Natural killer cell treated with Interleukin-12 subunit alpha and Interleukin-12 subunit beta and Interleukin-15 and Interleukin-18, amount 100 ng/mL, for 72 hours (primary cell): ENCODE measurements around the gene KRT23. TPM values are rescaled to one million over a fixed set of nuclear protein-coding genes. Genes with fewer than 3 reads are reported as not detected.
"Not testable (repeated sequence)": the region's sequence is repeated elsewhere in the genome, so short reads cannot be mapped to it uniquely, and the experiment has no call there.

Experiments
- ATAC-seq, 2 donors: fragments of 150-1000 bp; cut with Tn5 transposase in 1 of 2; sonication (Bioruptor Pico), chemical (Tn5 transposase) in 1 of 2; 2 replicates each; pipeline ENCODE4 v1.10.0; 2021
- DNase-seq: peaks from one replicate; pipeline ENCODE4 v3.0.0; 2022; ENCODE audit warnings: low spot score
- H3K27ac Mint-ChIP-seq, 2 donors: 1 replicate in 1 of 2; 2 replicates in 1 of 2; pipeline ENCODE4 v1.8.0; 2022; ENCODE audit warnings: mixed read lengths in 2 of 2, mild to moderate bottlenecking in 1 of 2, moderate library complexity in 1 of 2
- H3K27me3 Mint-ChIP-seq, 2 donors: 1 replicate in 1 of 2; 2 replicates in 1 of 2; pipeline ENCODE4 v1.8.0; 2022; ENCODE audit warnings: mixed read lengths in 2 of 2
- H3K36me3 Mint-ChIP-seq: one replicate; pipeline ENCODE4 v1.8.0; 2022; ENCODE audit warnings: mixed read lengths
- H3K4me1 Mint-ChIP-seq, 2 donors: 1 replicate in 1 of 2; 2 replicates in 1 of 2; pipeline ENCODE4 v1.8.0; 2022; ENCODE audit warnings: low read depth in 2 of 2, mixed read lengths in 2 of 2, mild to moderate bottlenecking in 1 of 2
- H3K4me3 Mint-ChIP-seq: one replicate; pipeline ENCODE4 v1.8.0; 2022; ENCODE audit warnings: mixed read lengths
- H3K9me3 Mint-ChIP-seq: 2 replicates; pipeline ENCODE4 v1.8.0; 2022; ENCODE audit warnings: mixed read lengths
- total RNA-seq, 2 donors: library from RNA; stranded (reverse); gene quantifications; one replicate each; pipeline ENCODE4 v1.2.3, GENCODE V29; 2022

Gene KRT23
- total RNA-seq, 2 donors from 2014 or later, result not detected

DNA sequence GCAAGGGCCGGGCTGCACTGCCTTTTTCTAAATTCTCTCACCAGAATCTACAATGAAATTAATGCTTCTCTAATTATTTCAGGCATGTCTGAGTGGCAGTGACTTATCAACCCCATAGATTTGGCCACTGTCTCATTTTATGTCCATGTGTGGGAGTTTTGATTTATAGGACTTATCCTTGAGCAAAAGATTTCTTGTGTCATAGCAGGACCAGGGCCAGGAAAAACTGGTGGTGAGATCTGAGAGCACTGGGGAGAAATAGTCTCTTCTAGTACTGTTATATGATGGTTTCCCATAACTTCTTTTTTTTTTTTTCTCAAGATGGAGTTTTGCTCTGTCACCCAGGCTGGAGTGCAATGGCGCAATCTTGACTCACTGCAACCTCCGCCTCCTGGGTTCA, 1.5 kb upstream of the KRT23 start:
- Mint-ChIP-seq H3K4me1 (no peaks in the 10 kb centered on the region), H3K4me3 (no peak overlapping the region), H3K36me3 (no peaks in the 10 kb centered on the region), H3K27me3 (peaks cover 26 to 30% of the 10 kb centered on the region in 2 donors), H3K27ac (no peak overlapping the region), H3K9me3 (no peaks in the 10 kb centered on the region)
- DNase-seq (no peak), ATAC-seq (no peak)

DNA sequence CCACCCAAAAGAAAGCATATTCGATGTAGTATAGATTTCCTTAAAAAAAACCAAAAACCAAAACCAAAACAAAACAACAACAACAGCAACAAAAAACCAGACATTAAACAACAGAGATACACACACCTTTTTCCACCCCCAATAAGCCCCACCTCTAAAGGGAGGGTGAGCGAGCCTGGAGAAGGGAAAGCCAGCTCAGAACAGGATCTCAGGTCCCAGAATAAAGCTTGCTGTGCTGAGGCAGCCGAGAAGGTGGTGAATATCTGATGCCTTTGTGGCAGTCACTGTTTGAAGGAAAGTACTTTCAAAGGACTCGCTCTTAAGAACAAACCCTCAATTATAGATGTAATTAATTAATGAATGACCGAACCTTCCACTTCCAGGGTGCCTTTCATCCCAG, 470 bp downstream of the KRT23 start:
- H3K4me3 Mint-ChIP-seq, result no peak overlapping the region
- H3K36me3 Mint-ChIP-seq, result no peaks in the 10 kb centered on the region
- peaks cover 11 to 22% of the 10 kb centered on the region in 2 donors for H3K27me3 Mint-ChIP-seq
- H3K9me3 Mint-ChIP-seq, result no peaks in the 10 kb centered on the region
- H3K27ac Mint-ChIP-seq, result no peak overlapping the region
- ATAC-seq (no peak), DNase-seq (no peak)
- no peaks in the 10 kb centered on the region for H3K4me1 Mint-ChIP-seq

DNA sequence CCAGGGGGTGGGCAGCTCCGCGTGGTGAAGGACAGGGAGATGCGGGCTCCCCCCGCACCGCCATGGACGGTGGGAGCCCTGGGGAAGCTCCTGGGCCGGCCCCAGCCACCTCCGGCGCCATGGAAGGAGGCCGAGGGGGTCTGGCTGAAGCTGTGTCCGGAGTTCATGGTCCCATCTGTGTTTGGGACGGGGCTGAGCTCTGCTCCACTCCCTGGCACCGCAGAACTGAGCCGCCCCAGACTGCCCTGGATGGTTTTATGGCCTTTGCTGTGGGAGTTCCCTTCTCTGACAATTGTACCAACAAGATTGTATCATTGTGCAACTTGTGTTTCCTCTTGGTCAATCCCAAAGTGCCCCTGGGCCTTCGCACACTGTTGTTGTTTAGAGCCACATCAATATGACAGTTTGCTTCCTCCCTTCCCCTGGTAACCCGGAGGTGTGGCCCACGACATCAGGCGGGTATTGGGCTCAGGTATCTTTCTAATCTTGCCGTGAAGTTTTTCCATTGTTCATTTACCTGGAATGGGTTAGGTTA, 942 bp downstream of the KRT23 start:
- DNase-seq (peak; percentile 61), ATAC-seq (no peak)
- H3K4me3 Mint-ChIP-seq, result no peak overlapping the region
- no peaks in the 10 kb centered on the region for H3K9me3 Mint-ChIP-seq
- no peaks in the 10 kb centered on the region for H3K4me1 Mint-ChIP-seq
- peaks cover 11 to 22% of the 10 kb centered on the region in 2 donors for H3K27me3 Mint-ChIP-seq
- no peak overlapping the region for H3K27ac Mint-ChIP-seq
- no peaks in the 10 kb centered on the region for H3K36me3 Mint-ChIP-seq

DNA sequence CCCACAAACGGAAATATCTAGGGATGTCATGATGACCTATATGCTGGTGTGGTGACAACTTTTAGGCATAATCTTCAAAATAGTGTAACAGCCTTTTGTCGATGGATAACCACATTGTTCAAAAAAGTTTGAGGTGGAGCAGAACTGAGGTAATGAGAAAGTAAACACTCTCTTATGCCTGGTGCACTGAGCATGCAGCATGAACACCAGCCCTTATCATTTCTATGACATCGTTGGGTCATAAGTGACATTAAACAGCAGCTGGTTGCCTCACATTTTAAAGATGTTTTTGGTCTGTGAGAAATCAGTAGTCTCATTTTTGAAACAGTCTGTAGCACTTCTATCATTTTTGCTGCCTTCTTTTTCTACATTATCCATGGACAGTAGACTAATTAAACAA, 1.8 kb downstream of the KRT23 start:
- Mint-ChIP-seq H3K9me3 (no peaks in the 10 kb centered on the region), H3K27me3 (peaks cover 11 to 20% of the 10 kb centered on the region in 2 donors), H3K4me3 (no peak overlapping the region), H3K4me1 (no peaks in the 10 kb centered on the region), H3K27ac (no peak overlapping the region), H3K36me3 (no peaks in the 10 kb centered on the region)
- DNase-seq, result no peak
- no peak for ATAC-seq

DNA sequence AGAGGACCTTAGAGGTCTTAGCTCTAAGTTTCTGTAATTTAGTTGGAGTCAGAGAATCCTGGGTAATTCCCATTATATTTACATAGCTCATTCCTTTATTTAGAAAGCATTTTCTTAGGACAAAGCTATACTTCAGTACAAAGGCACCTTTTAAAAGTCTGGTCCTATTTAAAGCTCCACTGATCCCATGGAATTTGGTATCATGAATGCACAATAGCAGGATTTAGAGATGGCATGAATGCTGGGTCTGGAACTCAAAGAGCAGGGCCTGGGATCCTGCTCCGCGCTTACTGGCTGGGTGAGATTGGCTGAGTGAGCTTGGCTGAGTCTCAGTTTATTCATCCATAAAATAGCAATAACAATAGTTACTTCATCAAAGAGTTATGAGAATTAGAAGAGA, 4.8 kb downstream of the KRT23 start:
- H3K36me3 Mint-ChIP-seq, result no peaks in the 10 kb centered on the region
- ATAC-seq, result no peak
- H3K9me3 Mint-ChIP-seq, result no peaks in the 10 kb centered on the region
- no peak overlapping the region for H3K27ac Mint-ChIP-seq
- H3K27me3 Mint-ChIP-seq, result peaks cover 19 to 21% of the 10 kb centered on the region in 2 donors
- H3K4me1 Mint-ChIP-seq, result no peaks in the 10 kb centered on the region
- no peak for DNase-seq
- no peak overlapping the region for H3K4me3 Mint-ChIP-seq

DNA sequence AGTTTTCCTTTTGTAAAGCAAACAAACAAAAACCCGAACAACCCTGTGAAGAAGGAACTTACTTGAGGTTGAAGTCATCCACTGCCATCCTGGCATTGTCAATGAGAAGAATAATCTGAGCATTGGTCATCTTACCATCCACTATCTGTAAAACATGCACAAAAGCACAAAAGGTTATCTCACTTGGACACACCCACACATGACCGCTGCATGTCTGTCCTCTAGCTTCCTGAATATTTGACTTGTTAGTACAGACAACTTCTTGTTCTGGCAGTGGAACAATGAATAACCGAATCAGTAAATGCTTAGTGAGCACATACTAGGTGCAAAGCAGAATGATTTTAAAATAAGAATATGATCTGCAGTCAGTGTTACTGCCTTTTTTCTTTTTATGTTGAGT, 6.1 kb downstream of the KRT23 start:
- no peak overlapping the region for H3K27ac Mint-ChIP-seq
- no peaks in the 10 kb centered on the region for H3K9me3 Mint-ChIP-seq
- H3K36me3 Mint-ChIP-seq, result no peaks in the 10 kb centered on the region
- ATAC-seq, result no peak
- H3K4me1 Mint-ChIP-seq, result no peaks in the 10 kb centered on the region
- no peak overlapping the region for H3K4me3 Mint-ChIP-seq
- H3K27me3 Mint-ChIP-seq, result peaks cover 25 to 30% of the 10 kb centered on the region in 2 donors
- no peak for DNase-seq

DNA sequence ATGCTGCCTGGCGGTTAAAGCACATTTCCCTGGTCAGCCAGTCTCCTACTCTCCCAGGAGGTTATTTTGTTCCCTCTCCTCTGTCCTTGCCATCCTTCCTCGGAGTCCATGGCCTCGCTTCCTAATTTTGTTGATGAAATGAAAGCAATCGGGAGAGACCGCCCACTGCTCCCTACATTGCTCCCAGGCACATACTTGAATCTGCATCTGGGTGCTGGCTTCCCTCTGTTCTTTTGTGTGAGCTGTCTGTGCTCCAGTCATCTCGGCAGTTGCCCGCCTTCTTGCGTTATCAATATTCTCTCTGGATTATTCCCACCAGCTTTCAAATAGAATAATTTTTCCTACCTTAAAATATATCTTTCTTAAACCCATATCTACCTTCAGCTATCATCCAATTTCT, 11.1 kb downstream of the KRT23 start:
- ATAC-seq, result no peak
- Mint-ChIP-seq H3K36me3 (no peaks in the 10 kb centered on the region), H3K27me3 (peaks cover 27 to 29% of the 10 kb centered on the region in 2 donors), H3K4me3 (no peak overlapping the region), H3K4me1 (no peaks in the 10 kb centered on the region), H3K9me3 (no peaks in the 10 kb centered on the region), H3K27ac (no peak overlapping the region)
- no peak for DNase-seq

DNA sequence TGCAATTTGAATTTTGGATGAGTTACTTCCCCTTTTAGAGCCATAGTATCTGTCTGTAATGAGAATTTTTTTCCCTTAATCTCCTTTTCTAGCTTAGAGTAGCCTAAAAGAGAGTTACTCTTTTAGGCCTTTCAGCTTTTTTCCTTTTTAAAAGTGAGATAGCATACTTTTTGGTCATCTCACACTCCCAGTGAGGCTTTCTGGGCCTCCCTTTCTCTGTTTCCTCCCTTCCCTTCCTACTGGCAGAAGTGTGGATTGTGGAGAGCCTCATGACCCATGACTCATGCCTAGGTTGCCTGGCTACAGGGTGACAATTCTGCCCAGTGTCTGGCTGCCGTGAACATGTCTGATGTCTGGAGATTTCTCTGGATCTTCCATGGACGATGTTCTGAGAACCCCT, 15.2 kb downstream of the KRT23 start:
- DNase-seq, result no peak
- ATAC-seq, result no peak
- H3K36me3 Mint-ChIP-seq, result no peaks in the 10 kb centered on the region
- peaks cover 26 to 30% of the 10 kb centered on the region in 2 donors for H3K27me3 Mint-ChIP-seq
- no peak overlapping the region for H3K27ac Mint-ChIP-seq
- H3K4me3 Mint-ChIP-seq, result no peak overlapping the region
- H3K9me3 Mint-ChIP-seq, result no peaks in the 10 kb centered on the region
- no peaks in the 10 kb centered on the region for H3K4me1 Mint-ChIP-seq

DNA sequence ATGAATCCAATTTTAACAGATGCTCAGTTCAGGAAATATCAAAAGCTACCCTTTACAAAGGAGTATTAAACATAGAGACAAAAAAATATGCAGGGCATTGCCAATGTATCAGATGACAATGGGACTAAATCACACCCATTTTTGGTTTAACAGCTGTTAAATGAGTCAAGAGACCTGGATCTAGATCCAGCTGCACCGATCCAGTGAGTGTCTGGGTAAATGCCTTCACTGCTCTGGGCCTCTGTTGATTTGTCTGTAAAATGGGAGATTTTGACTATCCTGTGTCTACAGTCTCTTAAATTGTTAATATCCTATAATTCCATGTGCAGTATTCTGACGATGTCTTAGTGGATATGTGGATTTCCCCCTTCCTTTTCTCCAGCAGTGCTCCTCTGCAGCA, 16.4 kb downstream of the KRT23 start:
- H3K27me3 Mint-ChIP-seq, result peaks cover 14 to 20% of the 10 kb centered on the region in 2 donors
- no peaks in the 10 kb centered on the region for H3K4me1 Mint-ChIP-seq
- no peak overlapping the region for H3K4me3 Mint-ChIP-seq
- H3K36me3 Mint-ChIP-seq, result no peaks in the 10 kb centered on the region
- no peak for DNase-seq
- H3K27ac Mint-ChIP-seq, result no peak overlapping the region
- ATAC-seq, result no peak
- no peaks in the 10 kb centered on the region for H3K9me3 Mint-ChIP-seq

DNA sequence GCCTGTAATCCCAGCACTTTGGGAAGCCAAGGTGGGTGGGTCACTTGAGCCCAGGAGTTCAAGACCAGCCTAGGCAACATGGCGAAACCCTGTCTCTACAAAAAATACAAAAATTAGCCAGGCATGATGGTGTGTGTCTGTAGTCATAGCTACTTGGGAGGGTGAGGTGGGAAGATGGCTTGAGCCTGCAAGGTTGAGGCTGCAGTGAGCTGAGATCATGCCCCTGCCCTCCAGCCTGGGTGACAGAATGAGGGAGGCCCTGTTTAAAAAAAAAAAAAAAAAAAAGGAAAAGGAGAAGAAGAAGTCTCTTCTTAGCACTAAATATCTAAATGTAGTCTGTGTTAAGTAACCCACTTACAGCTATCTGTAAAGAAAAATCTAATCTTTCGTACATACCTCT, 20.3 kb downstream of the KRT23 start:
- not testable (repeated sequence) for H3K4me1 Mint-ChIP-seq, DNase-seq, ATAC-seq, H3K9me3 Mint-ChIP-seq, H3K36me3 Mint-ChIP-seq, H3K4me3 Mint-ChIP-seq, H3K27ac Mint-ChIP-seq
- H3K27me3 Mint-ChIP-seq, result peaks cover 13 to 19% of the 10 kb centered on the region in 2 donors

DNA sequence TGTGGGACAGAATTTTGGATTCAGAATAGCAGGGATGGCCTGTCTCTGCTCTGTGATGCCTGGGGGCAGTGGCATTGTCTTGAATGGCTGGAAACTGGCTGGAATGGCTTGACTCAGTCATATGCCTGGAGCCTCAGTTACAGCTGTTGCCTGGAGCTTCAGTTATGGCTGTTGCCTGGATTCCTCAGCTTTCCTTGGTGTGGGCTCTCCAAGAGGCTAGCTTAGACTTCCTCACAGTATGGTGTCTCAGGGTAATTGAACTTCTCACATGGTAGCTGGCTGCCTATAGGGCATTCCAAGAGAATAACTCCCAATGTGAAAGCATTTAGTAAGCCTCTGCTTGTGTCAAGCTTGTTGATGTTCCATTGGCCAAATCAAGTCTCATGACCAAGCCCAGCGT, 21.1 kb downstream of the KRT23 start:
- Mint-ChIP-seq H3K27me3 (peaks cover 13 to 23% of the 10 kb centered on the region in 2 donors), H3K27ac (no peak overlapping the region), H3K4me3 (no peak overlapping the region), H3K9me3 (no peaks in the 10 kb centered on the region), H3K4me1 (no peaks in the 10 kb centered on the region), H3K36me3 (no peaks in the 10 kb centered on the region)
- ATAC-seq, result peak in 1 of 2 donors; percentile 6
- no peak for DNase-seq

DNA sequence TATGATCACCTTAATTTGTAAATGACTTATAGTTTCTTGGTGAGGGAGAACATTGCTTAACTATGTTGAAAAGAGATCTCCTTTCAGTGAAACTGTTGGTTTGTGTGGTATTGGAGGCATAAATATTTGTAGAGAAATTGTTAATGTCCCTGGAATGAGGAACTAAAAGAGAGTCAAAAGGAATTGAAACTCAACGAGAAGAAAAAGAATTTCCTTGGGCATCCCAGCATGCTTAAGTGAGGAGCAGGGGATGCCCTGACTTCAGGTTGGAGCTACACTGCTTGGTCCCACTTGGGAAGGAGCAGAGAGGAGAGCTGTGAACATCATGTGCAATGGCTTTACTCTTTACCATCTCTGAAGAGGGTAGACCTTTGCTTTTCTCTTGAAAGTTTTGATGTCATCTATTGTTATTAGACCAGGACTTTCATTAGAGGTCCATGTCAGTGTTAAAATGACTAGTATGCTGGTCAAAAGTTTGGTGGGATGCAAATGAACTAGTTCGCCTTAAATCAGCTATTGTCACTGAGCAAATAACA, 21.7 kb downstream of the KRT23 start:
- Mint-ChIP-seq H3K4me1 (no peaks in the 10 kb centered on the region), H3K36me3 (no peaks in the 10 kb centered on the region), H3K4me3 (no peak overlapping the region), H3K9me3 (no peaks in the 10 kb centered on the region), H3K27me3 (peaks cover 13 to 21% of the 10 kb centered on the region in 2 donors), H3K27ac (no peak overlapping the region)
- ATAC-seq (no peak), DNase-seq (no peak)

DNA sequence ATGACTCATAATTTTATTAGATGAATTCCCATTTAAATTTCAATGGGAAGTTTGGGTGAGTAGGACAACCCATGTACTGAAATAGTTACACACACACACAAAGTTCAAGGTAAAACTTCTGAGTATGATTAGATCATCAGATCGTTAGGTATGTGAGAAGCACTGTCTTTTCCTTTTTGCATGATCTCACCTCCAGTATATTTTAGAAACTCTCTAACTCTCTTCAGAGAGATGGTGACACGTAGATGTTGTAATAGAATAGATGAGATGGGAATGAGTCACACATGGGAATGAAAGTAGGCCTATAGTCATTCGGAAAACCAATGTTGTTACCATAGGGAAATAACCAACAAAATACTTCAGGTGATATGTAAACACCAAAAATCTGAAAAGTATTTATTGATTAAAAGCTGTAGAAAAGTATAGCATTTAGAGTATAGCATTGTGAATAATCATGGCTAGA, 22.2 kb downstream of the KRT23 start:
- Mint-ChIP-seq H3K36me3 (no peaks in the 10 kb centered on the region), H3K4me3 (no peak overlapping the region), H3K4me1 (no peaks in the 10 kb centered on the region), H3K27me3 (peaks cover 16 to 21% of the 10 kb centered on the region in 2 donors), H3K27ac (no peak overlapping the region), H3K9me3 (no peaks in the 10 kb centered on the region)
- DNase-seq (no peak), ATAC-seq (peak in 1 of 2 donors; percentile 27)

DNA sequence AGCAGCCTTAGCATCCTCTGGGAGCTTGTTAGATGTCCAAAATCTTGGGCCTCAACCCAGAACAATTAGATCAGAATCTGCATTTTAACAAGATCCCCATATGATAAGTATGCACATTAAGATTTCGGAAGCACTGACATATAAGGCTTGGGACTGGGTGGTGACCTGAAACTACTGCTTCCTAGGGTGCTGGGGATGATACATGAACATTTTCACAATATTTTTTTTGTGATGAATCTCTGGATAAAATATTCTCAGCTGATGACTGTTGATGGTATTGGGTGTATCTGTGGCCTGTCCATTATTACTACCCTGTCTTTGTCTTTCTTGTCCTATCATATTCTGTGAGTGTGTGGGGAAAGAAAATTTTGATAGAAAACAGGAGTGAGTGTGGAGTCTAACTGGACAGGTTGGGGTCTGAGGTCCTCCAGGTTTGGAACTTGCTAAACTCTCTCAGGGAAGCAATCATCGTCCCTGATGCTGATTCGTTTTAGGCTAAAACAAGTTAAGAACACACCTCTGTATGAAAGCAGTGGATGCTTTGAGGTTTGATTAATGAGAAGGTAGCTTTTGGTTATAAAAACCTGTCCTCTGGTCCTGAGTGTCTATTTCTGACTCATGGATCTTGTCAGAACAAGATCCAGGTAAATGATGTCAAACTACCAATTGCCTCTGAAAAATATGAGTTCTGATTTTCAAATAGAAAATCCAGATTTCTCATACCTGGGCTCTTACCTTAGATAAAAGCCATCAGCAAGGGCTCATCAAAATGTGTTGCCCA, 23.2 kb downstream of the KRT23 start:
- DNase-seq (no peak), ATAC-seq (no peak)
- H3K4me1 Mint-ChIP-seq, result no peaks in the 10 kb centered on the region
- H3K27me3 Mint-ChIP-seq, result peaks cover 17 to 18% of the 10 kb centered on the region in 2 donors
- no peak overlapping the region for H3K27ac Mint-ChIP-seq
- H3K4me3 Mint-ChIP-seq, result no peak overlapping the region
- no peaks in the 10 kb centered on the region for H3K9me3 Mint-ChIP-seq
- no peaks in the 10 kb centered on the region for H3K36me3 Mint-ChIP-seq
